HG03432 (cell line): Measurements from ENCODE around the gene SSR1.
"Not testable (repeated sequence)": the region's sequence is repeated elsewhere in the genome, so short reads cannot be mapped to it uniquely, and the experiment has no call there.

Source experiments
- ATAC-seq: cut with Tn5 transposase; IDR thresholded peaks from one replicate; pipeline ENCODE4 v1.9.1; 2021; ENCODE audit warnings: mild to moderate bottlenecking, moderate library complexity; ENCODE audit not compliant: unreplicated experiment

The SSR1 gene

DNA sequence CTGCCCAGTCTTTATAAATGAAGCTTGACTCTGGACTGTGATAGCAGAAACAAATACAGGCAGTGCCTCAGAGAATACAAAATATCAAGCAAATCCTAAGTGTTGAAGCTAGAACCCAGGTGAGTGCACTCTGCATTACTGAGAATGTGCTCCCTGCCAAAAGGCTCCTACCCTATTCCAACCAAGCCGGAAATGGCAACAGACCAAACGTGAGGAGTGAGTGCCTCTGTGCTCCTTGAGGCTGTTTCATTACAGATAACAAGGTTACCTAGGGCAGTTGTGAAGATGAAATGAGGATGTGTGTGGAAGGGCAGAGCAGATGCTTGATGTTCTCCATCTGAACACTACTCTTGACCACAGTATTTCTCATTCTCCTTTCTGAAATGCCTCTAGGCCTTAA, 29.3 kb downstream of the SSR1 start:
- no peak for ATAC-seq

DNA sequence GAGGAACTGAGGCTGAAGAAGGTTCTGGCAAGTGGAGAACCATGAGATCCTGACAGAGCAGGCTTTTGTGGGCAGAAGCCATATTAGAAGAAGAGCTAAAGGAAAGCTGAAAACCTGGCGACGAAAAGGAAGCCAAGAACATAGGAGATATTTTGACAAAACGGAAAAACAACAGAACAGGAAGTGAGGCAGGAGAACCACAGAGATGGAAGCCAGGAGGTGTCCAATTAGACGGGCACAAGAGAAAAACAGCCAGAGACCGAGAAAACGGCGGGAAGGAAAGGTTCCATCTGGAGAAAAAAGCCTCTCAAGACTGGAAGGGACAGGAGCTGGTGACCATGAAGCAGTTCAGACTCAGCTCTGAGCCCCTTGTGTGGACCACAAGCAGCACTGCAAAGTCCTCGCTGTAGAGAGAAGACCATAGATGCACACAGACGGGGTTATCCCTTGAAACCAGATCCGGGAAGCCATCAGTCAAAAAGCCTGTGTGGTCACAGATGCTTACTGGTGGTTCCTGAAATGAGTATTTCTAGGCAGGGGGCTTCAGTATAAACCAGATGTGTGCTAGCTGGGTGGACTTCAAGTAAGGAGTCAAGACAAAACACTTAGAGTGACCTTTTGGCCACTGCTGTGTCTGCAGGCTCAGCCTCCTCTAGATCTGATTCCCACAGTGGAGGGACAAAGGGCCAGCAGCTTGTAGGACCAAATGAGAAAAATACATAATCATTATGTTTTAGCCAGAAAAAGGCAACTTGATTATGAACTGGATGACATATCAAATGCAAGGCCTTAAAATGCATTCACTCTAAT, 30.7 kb downstream of the SSR1 start:
- no peak for ATAC-seq

DNA sequence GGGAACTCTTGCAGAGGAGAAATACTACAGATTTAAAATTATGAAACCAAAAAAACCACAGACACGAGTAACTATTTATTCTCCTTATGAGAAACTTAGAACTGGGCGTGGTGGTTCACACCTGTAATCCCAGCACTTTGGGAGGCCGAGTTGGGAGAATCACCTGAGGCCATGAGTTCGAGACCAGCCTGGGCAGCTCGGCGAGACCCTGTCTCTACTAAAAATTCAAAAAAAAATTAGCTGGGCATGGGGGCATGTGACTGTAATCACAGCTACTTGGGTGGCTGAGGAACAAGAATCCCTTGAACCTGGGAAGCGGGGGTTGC, 36.8 kb downstream of the SSR1 start:
- ATAC-seq, result no peak

DNA sequence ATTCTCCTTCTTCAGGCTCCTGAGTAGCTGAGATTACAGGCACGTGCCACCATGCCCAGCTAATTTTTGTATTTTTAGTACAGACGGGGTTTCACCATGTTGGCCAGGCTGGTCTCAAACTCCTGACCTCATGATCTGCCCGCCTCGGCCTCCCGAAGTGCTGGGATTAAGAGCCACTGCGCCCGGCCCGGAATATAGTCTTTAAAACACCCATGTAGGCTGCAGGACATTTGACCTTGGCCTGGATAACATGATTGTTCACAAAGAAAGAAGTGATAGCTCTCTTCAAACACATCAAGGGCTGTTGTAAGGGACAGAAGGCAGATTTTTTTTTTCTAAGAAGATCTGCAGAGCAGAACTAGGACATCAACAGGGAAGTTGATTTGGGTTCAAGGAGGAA, 38.5 kb downstream of the SSR1 start:
- ATAC-seq, result not testable (repeated sequence)

DNA sequence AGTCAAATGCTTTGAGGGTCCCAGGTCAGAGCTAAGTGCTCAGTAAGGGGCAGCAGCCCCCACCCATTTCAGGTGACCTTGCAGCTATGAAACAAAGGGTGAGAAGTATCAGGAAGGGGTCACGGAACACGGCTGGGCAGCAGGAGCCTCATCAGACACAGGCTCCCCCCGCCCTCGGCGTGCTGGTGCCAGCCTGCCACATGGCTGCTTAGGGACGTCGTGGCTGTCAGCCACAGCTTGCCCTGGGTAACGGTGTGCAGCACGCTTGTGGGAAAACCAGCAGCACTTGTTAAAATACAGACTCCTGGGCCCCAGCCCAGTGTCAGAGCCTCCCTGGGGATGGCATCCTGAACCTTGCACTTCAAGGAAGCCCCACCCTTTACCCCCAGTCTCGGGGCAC, 39.3 kb downstream of the SSR1 start:
- ATAC-seq, result no peak

DNA sequence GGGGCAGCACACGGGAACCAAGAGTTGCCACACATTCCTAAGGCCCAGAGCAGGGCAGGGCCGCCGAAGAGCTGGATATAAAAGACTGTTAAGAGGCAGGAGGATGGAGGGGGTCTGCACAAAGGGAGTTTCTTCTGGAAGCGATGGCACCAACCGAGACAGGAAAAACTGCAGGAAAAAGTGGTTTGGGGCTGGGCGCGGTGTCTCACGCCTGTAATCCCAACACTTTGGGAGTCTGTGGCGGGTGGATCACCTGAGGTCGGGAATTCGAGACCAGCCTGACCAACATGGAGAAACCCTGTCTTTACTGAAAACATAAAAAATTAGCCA, 41.8 kb downstream of the SSR1 start:
- ATAC-seq, result no peak

DNA sequence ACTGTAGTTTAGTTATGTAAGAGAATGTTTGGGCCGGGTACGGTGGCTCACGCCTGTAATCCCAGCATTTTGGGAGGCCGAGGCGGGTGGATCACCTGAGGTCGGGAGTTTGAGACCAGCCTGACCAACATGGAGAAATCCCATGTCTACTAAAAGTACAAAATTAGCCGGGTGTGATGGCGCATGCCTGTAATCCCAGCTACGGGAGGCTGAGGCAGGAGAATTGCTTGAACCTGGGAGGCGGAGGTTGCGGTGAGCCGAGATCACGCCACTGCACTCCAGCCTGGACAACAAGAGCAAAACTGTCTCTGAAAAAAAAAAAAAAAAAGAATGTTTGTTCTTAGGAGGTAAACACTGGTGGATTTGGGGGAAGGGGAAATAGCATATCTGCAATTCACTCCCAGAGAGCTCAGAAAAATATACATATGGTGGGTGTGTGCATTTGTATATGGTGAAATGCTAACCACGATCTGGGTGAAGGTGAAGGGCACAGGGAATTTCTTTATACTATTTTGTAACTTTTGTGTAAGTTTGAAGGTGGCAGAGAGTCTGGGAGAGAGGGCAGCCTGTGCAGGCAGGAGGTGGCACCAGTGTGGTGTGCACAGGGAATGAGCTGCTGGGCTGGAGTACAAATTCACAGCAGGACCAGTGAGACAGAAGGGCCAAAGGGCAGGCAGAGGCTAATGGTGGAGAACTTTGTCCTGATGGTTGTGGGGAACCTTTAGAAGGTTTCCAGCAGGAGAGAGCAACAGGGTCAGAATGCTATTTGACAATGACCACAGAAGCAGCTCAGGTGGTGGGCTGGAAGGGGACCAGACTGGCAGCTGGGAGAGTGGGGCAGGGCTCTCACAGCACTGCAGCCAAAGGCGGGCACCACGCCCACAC, 42.4 kb downstream of the SSR1 start:
- ATAC-seq, result no peak

DNA sequence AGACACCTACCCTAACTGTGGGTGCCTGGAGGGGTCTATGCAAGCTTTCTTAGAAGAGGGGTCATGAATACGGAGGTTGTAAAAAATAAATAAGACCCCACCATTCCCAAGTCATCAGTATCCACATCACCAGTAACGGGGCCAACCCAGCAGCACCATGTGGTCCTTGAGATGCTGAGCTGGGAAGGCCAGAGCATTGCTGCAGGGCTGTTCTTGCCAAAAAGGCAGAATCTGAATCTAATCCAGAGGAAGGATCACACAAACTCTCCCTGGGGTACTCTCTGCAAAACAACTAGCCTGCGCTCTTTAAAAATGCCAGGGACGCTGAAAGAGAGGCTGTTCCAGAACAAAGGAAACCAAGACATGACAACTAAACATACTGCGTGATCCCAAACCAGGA, 43.2 kb downstream of the SSR1 start:
- no peak for ATAC-seq

DNA sequence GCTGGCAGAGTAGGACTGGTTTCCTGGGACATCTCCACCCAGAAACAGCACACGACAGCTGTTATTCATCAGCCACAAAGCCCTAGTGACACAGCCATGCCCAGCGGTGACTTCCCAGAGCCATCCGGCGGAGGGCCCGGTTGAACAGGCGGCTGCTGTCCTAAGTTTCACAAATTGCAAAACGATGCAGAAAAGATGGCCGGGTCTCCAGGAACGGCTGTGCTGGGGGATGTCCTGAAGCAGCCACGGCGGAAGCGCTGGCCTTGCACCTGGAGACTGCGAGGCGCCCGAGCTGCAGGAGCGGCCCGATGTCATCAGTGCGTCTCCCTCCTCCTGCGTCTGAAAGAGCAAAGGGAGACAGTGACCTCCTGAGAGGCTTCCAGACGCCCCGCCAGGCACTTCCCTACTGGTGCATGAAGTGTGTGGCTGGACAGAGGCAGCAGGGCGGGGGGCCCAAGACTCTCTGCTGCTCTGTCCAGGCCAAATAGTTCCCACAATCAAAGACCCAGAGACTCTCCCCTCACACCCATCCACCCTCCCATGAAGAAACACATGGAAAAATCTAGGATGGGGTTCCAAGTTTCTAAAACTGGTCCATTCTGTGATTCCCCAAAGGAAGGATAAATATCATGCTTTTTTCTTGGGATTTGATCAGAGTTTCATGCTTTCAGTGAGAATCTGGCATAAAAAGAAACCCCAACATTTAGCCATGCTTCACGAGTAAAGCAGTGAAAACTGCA, 44.0 kb downstream of the SSR1 start:
- ATAC-seq, result no peak

DNA sequence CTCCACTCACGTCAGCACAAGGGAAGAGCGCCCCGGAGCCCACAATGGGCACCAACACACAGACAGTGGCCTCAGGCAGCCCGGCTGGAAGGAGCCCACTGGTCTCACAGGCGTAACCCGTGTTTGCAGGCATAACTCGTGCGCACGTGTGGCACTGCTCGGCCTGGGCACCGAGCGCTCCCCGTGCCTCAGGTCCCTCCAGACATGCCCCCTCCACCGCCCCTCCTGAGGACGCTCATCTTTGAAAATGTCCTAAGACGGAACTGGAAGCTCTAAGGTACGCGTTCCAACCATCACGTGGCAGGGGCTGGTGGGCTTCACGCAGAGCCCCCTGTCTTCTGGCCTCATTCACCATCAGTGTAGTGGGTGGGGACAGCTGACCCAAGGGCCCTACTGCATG, 44.6 kb downstream of the SSR1 start:
- ATAC-seq, result no peak

DNA sequence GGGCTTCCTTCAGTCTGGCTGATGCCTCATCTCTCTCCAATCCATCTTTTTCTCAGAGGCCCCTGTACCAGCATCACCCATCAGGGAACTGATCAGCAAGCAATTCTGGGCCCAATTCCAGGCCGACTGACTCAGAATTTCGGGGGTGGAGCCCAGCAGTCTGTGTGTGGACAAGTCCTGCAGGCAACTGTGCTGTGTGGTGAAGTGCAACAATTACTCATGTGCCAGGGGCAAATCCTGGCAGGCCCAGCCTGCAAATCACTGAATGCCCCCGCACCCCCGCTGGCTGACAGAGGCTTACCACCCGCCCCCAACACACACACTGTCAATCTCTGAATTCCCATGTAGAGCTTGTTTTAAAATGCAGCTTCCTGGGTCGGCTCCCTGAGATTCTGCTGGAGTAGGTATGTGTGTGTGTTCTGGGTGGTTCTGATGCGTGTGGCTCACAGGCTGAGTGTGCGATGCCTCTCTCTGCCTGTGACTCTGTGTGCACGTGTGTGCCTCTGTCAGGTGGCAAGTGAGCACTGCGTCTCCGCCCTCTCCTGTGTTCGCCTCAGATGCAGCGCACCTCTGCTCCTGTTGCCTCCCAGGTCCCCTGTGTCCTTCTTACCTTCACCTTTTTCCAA, 45.4 kb downstream of the SSR1 start:
- no peak for ATAC-seq

DNA sequence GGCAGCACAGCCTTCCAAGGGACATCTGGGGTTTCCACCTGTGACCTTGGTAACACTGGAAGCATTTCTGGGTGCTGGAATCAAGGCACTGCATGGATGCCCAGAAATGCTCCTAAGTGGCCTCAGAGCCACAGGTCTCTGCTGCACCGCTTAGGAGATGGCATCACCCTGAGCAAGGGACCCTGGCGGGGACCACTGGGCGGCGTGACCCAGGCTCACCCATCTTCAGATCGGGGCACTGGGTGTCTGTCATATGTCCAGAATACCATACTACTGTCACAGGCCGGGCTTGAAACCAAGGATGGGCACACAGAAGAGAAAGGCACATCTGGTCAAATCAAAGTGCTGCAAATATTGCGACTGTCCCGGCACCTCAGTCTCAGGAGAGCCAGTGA, 45.9 kb downstream of the SSR1 start:
- ATAC-seq, result no peak

DNA sequence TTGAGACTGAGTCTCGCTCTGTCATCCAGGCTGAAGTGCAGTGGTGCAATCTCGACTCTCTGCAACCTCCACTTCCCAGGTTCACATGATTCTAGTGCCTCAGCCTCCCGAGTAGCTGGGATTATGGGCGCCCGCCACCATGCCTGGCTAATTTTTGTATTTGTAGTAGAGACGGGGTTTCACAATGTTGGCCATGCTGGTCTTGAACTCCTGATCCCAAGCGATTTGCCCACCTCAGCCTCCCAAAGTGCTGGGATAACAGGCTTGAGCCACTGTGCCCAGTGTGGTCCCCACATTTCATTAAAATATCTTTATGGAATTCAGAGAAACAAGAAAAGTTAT, 47.6 kb downstream of the SSR1 start:
- not testable (repeated sequence) for ATAC-seq

DNA sequence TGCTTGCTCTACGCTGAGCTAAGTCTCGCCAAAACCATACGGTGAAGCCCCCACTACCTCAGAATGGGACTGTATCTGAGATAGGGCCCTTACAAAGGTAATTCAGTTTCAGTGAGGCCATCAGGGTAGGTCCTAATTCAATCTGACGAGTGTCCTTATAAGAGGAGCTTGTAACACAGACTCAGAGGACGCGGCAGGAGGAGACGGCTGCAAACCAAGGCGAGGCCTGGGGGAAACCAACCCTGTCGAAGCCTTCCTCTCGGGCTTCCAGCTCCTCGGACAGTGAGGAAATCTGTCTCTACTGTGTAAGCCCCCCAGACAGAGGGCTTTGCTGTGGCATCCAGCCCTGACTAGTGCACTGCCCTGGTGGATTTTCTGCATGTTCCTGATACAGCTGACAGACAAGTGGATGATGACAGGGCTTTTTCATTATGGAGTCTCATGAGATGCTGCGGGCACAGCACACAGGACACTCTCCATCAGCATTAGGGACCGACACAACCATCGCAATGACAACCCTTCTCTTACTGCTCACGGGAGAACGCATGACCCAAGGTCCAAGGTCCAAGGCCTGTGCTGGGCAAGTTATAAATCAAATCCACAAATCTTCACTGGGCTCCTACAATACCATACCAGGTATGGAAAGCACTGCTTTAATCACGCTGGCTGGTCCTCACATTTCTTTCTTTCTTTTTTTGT, 48.2 kb downstream of the SSR1 start:
- ATAC-seq, result no peak

DNA sequence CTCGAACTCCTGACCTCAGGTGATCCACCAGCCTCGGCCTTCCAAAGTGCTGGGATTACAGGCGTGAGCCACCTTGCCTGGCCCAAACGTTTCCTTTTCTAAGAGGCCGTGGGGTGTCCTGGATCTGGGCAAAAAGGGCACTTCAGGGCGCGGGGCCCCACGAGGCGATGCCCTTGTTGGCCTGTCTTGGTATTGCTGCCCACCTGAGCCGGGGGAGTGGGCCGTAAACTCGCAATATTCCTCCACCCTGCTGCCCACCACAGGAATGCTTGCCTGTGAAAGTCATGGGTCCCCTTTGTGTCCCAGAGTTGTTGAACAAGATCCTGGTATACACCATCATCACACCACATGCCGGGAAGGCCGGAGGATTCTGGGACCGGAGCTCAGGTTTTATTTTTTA, 49.0 kb downstream of the SSR1 start:
- ATAC-seq, result no peak

DNA sequence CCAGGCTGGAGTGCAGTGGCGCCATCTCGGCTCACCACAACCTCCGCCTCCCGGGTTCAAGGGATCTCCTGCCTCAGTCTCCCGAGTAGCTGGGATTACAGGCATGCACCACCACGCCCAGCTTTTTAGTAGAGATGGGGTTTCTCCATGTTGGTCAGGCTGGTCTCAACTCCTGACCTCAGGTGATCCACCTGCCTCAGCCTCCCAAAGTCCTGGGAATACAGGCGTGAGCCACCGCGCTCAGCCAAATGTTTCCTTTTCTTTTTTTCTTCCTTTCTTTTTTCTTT, 49.5 kb downstream of the SSR1 start:
- ATAC-seq, result not testable (repeated sequence)

DNA sequence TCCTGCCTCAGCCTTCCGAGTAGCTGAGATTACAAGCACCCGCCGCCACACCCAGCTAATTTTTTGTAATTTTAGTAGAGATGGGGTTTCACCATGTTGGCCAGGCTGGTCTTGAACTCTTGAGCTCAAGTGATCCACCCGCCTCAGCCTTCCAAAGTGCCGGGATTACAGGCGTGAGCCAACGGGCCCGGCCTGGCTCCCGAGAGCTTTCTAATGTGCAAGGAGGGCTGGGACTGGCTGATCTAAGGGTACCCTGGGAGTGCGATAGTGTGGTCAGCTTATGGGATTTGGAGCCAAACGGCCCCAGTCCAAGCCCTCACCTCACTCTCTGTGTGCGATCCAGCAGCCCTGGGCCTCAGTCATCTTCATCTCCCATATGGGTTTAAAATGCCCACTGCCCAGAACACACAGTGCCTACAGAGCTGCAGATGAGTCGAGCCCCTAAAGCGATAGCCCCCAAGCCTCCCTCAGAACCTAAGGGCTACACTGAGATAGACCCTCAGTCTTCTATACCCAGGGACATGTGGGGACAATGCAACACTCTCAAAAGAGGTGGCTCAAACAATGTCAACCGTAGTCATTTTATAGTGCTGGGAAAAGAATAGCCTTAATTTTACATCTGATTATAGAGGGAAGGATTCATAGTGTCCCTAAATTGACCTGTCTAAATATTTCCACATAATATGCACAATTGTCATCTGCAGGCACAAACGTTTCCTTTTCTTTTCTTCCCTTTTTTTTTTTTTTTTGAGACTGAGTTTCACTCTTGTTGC, 50.1 kb downstream of the SSR1 start:
- ATAC-seq, result no peak

DNA sequence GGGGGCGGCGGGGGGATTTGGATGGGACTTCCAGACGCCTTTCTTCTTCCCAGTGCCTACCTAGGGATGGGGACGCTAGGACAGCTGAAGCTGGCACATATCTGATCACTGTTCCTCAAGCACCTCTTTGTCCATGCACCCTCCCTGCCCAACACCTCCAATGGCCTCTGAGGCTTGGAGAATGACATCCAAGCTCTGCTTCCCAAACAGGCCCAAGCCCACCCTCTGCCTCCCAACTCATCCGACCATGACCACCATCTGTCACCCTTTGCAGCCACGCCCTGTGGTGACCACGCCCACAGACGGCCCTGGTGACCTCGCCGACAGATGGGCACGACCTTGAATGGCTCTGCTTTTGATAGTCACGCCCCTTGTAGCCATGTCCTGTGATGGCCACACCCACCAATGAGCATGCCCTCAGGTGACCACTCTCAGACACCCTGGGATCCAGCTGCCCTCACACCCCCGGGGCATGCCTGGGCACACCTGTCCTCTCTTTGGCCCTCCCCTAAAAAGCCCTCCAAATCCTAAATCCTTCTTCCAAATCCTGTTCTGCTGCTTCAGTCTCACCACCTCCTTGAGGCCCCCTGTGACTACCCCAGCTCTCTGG, 51.0 kb downstream of the SSR1 start:
- ATAC-seq, result no peak

DNA sequence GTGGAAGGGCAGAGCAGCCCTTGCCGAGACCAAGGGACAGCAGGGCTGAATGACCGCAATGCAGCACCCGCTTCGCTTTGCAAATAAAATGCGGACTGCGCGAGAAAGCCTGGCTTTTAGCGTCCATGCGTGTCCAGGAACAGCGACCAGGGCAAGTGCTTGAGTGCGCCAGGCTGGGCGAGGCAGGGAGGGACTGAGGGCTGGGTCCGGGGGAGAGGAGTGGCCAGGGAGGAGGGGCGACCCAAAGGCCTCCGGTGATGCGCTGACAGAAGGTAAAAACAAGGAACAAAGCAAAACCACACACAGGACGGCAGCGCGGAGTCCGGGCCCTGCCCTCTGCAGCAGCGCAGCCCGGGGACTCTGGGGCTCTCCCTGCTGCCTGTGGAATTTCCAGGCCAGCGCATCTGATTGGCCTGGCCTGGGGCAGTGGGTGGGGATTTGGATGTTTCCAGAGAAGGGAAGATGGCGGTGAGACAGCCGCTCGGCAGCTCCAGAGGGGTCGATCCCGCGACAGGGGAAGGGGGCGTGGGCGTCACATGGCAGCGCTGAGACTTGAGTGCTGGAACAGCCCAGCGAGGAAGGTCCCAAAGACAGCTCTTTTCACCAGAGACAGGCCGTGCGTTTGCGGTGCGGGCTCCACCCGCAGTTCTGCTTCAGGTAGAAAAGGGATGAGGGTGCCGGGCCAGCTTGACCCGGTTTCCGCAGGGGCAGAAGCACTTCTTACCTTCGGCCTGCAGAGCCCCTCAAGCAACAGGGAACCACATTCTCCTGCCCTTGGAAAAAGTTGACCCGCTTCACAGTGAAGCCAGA, 51.8 kb downstream of the SSR1 start:
- peak; percentile 85 for ATAC-seq
